Bronchial epithelial cell (primary cell): ENCODE data around the gene SNRNP40. TPM values are rescaled to one million over a fixed set of nuclear protein-coding genes. Genes with fewer than 3 reads are reported as not detected.
"Not testable (repeated sequence)": the region's sequence is repeated elsewhere in the genome, so short reads cannot be mapped to it uniquely, and the experiment has no call there.

Experiments
- DNase-seq: peaks from one replicate; pipeline ENCODE4 v3.0.0-alpha.2; 2010; ENCODE audit warnings: low read depth
- FAIRE-seq: peaks from 2 replicates; lab custom pipeline; 2011; peaks lifted over from hg19 to GRCh38; lab: Jason Lieb, UNC
- H3K27me3 ChIP-seq: 2 replicates; pipeline ENCODE4 v1.5.1; 2011; ENCODE audit warnings: low read length; ENCODE audit not compliant: control insufficient read depth, insufficient read depth
- H3K36me3 ChIP-seq: 2 replicates; pipeline ENCODE4 v1.5.1; 2011; ENCODE audit warnings: low read length; ENCODE audit not compliant: control insufficient read depth, insufficient read depth
- H3K4me3 ChIP-seq: 2 replicates; pipeline ENCODE4 v1.5.1; 2011; ENCODE audit warnings: mild to moderate bottlenecking, low read depth, low read length, control low read depth
- CTCF ChIP-seq: IDR thresholded peaks from 2 replicates; pipeline ENCODE4 v1.5.1; 2011; ENCODE audit warnings: mild to moderate bottlenecking, moderate library complexity, low read length, control low read depth, inconsistent platforms; ENCODE audit not compliant: insufficient read depth, severe bottlenecking
- total RNA-seq: library from RNA; depleted of rRNA; stranded (reverse); fragments of >200 nt; gene quantifications from 2 replicates; pipeline ENCODE4 v1.2.1, GENCODE V29; 2014

SNRNP40 gene
- total RNA-seq, 1 donor from 2014 or later, result 142 TPM

DNA sequence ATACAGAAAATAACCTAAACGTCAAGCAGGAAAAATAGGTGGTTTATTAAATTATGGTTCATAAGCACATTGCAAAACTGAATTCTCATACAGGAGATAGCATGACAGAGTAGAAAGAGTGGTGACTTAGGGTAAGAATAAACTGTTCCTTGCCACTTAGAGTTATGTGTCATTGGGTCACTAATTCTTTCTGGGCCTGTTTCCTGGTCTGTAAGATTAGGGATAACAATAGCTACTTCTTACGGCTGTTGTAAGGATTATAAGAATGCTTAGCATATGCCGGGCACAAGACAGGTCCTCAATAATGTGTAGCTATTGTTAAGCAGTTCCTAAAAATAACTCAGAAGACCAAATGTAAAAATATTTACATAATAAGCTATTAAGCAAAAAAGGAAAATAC lies 24.2 kb downstream of the SNRNP40 start:
- DNase-seq (no peak), FAIRE-seq (no peak)
- Histone ChIP-seq H3K27me3 (no peaks in the 10 kb centered on the region), H3K36me3 (peaks cover 19% of the 10 kb centered on the region), H3K4me3 (no peak overlapping the region)
- no peak for TF ChIP-seq CTCF

GRCh38 chr1:31266547-31266946 lies 30.0 kb downstream of the SNRNP40 start:
- Histone ChIP-seq H3K27me3 (no peaks in the 10 kb centered on the region), H3K4me3 (no peak overlapping the region), H3K36me3 (peaks cover 19% of the 10 kb centered on the region)
- DNase-seq (peak; percentile 1), FAIRE-seq (no peak)
- TF ChIP-seq CTCF, result no peak

DNA sequence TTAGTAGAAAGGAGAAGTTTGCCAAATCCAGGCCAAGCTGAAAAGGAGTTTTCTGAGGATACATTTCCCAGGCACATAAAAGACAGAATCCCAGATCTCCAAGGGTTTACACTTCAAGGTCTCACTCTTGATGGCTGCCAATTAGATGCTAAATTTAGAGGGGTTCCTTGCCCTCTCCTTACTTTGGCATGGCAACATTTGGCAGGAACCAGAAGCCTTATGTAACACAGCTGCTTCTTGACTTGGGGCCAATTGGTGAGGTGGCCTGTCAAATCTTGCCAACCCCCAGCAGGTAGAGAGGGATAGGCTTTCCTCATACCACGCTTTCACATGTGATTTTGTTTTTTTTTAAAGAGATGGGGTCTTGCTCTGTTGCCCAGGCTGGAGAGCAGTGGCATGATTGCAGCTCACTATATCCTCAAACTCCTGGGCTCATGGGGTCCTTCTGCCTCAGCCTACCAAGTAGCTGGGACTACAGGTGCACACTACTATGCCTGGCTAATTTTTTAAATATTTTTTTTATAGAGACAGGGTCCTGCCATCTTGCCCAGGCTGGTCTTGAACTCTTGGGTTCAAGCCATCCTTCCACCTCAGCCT lies 31.7 kb downstream of the SNRNP40 start:
- FAIRE-seq (no peak), DNase-seq (no peak)
- Histone ChIP-seq H3K4me3 (no peak overlapping the region), H3K27me3 (no peaks in the 10 kb centered on the region), H3K36me3 (peaks cover 16% of the 10 kb centered on the region)
- TF ChIP-seq CTCF, result no peak

GRCh38 chr1:31263408-31263807 lies 33.2 kb downstream of the SNRNP40 start:
- H3K36me3 ChIP-seq, result peaks cover 11% of the 10 kb centered on the region
- H3K27me3 ChIP-seq, result no peaks in the 10 kb centered on the region
- DNase-seq (no peak), FAIRE-seq (no peak)
- H3K4me3 ChIP-seq, result no peak overlapping the region
- no peak for TF ChIP-seq CTCF

DNA sequence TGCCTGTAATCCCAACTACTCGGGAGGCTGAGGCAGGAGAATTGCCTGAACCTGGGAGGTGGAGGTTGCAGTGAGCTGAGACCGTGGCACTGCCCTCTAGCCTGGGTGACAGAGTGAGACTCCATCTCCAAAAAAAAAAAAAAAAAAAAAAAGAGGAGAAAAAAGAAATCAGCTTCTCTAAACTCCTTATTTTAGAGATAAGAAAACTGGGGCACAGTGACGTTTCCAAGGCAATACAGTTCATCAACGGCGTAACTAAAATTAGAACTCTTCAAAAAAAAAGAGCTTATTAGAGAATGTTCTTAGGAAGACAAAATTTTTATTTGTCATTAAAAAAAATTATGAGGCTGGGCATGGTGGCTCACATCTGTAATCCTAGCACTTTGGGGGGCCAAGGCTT lies 34.2 kb downstream of the SNRNP40 start:
- not testable (repeated sequence) for DNase-seq, FAIRE-seq
- peaks cover 11% of the 10 kb centered on the region for H3K36me3 ChIP-seq

DNA sequence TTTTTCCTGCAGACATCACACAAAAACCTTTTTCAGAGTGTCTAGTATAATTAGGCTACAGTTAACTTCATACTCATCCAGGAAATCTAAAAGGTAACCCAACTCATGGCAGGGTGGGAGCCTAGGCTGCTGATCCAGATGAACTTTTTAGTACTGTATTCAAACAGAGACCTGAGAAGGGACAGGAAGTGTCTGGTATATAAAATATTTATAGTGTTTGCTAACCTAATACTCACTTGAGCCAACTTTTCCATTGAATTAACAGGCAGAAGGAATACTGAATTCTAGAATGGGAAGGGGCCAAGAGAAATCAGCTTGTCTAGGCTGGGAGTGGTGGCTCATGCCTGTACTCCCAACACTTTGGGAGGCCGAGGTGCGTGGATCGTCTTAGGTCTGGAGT lies 34.7 kb downstream of the SNRNP40 start:
- no peak for TF ChIP-seq CTCF
- Histone ChIP-seq H3K4me3 (no peak overlapping the region), H3K27me3 (no peaks in the 10 kb centered on the region), H3K36me3 (peaks cover 9% of the 10 kb centered on the region)
- FAIRE-seq (no peak), DNase-seq (no peak)

More for the DNA sequence above, 34.2 kb downstream of the SNRNP40 start:
- H3K4me3 ChIP-seq, H3K27me3 ChIP-seq: not testable (repeated sequence)
